Measurements from ENCODE around the gene INPP5A.
"Not testable (repeated sequence)": the region's sequence is repeated elsewhere in the genome, so short reads cannot be mapped to it uniquely, and the experiment has no call there.

INPP5A gene

GRCh38 chr10:132696204-132696603 is 158.6 kb downstream of the INPP5A start:
- DNase-seq (ENCODE audit: low read depth): no peak

DNA sequence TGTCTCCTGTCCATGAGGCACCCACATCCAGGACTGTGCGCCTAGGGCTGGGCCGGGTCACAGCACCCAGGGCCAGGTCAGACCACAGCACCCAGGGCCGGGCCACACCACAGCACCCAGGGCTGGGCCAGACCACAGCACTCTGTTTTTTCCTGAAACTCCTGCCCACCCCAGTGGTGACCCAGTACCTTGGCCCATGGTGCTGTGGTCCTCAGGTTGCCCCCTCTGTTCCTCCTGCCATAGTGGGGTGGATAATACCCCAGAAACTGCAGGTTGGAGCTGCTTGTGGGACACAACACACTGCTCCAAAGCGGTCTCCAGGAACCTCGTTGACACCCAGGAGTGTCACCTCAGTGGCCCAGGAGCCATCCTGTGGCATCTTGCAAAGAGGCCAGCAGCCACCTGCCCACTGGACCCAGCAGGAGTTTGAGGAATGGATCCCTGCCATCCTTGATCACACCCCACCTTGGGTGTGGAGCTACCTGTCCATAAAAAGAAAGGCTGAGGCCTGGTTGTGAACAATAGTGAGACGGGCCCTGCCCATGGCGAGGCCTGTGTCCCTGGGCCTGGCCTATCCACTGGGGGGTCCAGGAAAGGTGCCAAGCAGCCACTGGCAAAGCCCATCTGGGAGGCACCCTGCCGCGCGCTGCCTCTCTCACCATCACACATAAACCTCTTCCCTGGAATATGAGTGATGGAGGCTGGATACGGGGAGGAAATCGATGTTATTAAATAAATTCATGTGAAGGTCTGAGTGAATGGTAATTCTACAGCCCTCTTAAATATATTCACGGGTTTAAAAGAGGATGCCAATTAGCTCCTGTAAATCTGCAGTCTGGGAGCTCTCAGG is 159.4 kb downstream of the INPP5A start:
- no peak for DNase-seq (ENCODE audit: low read depth)

- peak; percentile 40 for DNase-seq (ENCODE audit: low read depth)
These were observed 160.1 kb downstream of the INPP5A start for GRCh38 chr10:132697578-132698200.

GRCh38 chr10:132698211-132698751 is 160.7 kb downstream of the INPP5A start:
- DNase-seq (ENCODE audit: low read depth): no peak

- no peak for DNase-seq (ENCODE audit: low read depth)
These were observed 161.3 kb downstream of the INPP5A start for GRCh38 chr10:132698761-132699391.

DNA sequence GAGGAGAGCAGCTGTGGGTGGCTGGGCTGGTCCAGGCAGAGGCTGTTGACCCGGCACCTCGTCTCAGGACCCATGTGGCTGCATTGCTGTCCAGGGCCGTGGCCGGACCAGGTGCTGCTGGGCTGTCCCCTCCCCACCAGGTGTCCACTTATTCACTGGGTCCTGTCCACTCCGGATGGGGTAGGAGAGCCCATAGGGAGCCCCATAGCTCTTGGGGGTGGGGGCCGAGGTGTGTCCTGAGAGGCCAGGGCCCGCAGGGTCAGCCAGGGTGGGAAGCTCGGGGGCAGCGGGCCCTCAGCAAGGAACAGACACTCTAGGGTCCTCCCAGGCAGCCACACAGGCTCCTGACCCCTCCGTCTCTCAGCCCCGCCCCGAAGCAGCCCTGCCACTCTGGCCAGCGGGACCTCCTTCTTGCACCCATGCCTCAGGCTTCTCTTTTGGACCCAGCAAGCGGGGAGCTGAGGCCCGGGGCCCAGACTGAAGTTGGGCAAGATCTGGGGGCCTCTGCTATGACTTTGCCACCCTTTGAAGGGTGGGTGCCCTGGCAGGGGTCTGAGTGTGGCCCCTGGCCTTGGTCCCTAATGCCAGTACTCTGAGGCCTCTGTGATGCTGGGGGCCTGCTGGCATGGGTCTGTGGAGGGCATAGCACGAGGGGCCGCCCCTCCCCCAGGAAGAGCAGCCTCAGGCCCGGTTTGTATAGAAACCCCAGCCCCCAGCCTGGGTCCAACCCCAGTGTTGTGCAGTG is 162.0 kb downstream of the INPP5A start:
- no peak for DNase-seq (ENCODE audit: low read depth)

- DNase-seq (ENCODE audit: low read depth): no peak
These were observed 162.8 kb downstream of the INPP5A start for GRCh38 chr10:132700156-132701098.

DNA sequence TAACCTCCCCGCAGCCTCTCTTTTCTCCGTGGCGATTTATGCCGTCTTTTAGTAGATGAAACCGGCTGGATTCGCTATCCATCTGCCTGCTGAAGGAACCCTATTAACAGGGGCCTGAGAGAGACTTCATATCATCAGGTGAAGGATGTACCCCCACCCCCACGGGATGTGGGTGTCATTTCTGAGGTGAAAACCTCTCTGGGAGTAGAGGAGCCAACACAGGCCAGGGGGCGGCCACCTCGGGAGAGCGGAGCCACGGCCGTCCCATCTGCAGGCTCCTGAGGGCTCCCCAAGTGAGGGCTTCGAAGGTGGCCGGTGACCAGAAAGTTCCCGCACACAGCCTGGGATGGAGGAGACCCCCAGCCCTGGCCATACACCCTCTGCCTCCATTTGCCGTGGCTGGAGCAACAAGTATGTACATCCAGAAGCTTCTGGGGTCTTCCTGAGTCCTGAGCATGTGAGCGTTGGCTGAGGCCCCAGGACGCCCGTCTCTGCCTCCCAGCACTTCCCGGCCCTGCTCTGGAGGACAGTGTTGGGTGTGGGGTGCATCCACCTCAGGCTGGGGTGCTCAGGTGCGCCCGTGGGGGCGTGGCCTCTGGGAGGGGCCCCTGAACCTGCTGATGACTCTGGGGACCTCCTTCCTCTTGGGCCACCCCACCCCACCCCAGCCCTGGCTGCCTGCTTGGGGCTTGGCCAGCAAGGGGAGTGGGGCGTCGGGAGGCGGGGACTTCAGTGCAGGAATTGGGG is 163.7 kb downstream of the INPP5A start:
- no peak for DNase-seq (ENCODE audit: low read depth)

DNA sequence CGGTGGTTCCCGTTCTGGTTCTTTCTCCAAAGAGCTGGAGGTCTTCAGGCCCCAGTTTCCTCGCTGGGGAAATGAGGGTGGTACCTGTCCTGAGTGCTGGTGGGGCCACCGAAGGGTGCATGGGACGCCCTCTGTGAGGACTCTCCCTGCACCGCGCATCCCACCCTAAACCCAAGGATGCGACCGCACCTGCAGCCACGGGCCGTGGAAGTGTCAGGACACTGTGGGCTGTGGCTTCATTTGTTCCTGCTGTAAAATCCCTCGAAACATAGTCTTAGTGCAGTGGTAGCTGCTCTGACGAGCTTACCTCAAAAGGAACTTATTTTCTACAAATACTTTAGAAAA is 164.2 kb downstream of the INPP5A start:
- DNase-seq (ENCODE audit: low read depth): no peak

- no peak for DNase-seq (ENCODE audit: low read depth)
These were observed 165.2 kb downstream of the INPP5A start for GRCh38 chr10:132702601-132703418.

DNA sequence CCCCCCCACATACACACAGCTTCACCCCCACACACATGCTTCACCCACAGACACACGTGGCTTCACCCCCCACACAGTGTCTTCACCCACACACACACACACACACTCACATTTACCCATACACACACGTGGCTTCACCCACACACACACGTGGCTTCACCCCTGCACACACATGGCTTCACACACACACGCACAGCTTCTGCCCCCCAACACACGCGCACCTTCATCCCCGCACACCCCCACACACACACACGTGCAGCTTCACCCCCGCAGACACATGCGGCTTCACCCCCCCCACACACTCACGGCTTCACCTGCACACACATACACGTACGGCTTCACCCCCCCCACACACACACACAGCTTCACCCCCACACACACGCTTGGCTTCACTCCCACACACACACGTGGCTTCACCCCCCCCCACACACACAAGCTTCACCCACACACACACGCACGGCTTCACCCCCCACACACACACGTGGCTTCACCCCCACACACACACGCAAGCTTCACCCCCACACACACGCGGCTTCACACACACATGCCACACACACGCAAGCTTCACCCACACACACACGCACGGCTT is 165.9 kb downstream of the INPP5A start:
- no peak for DNase-seq (ENCODE audit: low read depth)

DNA sequence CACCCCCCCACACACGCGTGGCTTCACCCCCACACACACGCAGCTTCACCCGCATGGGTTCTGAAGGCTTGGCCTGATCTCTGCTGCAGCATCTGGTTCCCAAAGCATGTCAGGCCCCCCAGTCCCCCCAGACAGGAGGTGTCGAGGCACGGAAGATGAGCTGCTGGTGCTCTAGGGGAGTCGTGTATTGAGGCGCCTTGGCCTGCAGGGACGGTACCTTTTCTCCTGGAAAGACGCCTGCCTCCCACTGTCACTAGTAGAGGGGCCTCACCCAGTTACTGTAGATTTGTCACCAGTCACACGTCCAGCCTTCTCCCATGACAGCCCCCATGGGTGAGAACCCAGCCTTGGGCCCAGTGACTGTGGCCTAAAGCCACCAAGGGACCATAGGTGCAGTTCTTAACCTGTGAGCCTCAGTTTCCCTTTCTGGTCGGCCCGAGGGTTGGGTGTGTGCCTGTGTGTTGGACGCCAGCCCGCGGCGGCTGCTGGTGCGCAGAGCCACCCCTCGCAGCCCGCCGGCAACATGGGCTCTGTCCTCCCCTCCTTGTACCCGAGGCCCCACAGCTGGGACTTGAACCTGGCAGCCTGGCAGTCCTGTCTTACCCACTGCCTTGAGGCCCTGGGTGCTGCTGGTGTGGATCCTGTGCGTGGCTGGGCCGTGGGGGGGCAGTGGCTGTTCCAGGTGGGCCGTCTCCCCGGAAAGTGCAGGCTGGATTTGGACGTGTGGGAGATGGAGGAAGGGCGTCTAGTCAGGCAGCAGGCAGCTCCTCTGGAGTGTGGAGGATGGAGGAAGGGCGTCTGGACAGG is 166.6 kb downstream of the INPP5A start:
- DNase-seq (ENCODE audit: low read depth): no peak

- not testable (repeated sequence) for DNase-seq (ENCODE audit: low read depth)
These were observed 167.2 kb downstream of the INPP5A start for GRCh38 chr10:132704815-132705064.

DNA sequence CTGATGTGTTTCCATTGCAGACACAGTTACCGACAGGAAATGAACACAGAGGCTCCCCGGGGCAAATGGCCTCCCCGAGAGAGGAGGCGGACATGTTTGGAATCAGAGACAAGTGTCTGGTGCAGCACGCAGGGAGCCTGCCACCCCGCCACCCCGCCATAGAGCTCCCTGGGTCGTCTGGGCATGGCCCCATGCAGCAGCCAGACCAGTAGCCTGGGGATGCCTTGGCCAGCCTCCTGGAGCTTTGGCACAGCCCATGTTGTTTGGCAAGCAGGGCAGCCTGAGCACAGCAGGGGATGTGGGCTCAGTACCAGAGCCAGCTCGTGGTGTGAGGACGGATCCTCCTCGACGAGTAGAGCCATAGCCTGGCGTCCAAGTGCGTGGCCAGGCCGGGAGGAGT is 167.6 kb downstream of the INPP5A start:
- no peak for DNase-seq (ENCODE audit: low read depth)

DNA sequence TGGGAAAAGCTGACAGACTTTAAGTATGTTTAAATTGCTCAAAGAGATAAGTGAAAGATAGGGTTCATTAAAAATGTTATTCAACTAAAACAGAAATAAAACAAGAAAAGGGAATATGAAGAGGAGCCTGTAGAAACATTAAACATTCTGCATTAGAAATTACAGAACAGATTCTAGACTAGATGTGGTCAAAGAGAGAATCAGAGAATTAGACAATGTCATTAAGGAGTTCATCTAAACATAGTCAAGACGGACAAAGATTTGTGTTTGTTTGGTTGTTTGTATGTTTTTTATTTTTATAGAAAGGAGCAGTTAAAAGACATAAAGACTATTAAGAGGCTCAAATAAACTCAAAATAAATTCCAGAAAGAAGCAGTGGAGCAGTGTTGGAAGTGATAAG is 168.4 kb downstream of the INPP5A start:
- DNase-seq (ENCODE audit: low read depth): no peak

GRCh38 chr10:132706701-132707100 is 169.1 kb downstream of the INPP5A start:
- DNase-seq (ENCODE audit: low read depth): no peak

GRCh38 chr10:132707121-132707775 is 169.7 kb downstream of the INPP5A start:
- DNase-seq (ENCODE audit: low read depth): no peak

GRCh38 chr10:132707776-132708171 is 170.2 kb downstream of the INPP5A start:
- no peak for DNase-seq (ENCODE audit: low read depth)

All from amniotic epithelial cell (primary cell).